IMR-90 (cell line): ENCODE data around the gene FCGR2B. TPM values are rescaled to one million over a fixed set of nuclear protein-coding genes. Genes with fewer than 3 reads are reported as not detected.

Experiments
- CHD1 ChIP-seq: IDR thresholded peaks from 2 replicates; pipeline ENCODE4 v1.6.1; 2012; ENCODE audit warnings: low read depth, low read length, improper control_type of control experiment
- MAFK ChIP-seq: IDR thresholded peaks from 2 replicates; pipeline ENCODE4 v1.6.1; 2012; ENCODE audit warnings: low read depth, low read length, improper control_type of control experiment
- RFX5 ChIP-seq: IDR thresholded peaks from 2 replicates; pipeline ENCODE4 v1.8.0; 2012; ENCODE audit warnings: low read depth, mild to moderate bottlenecking, low read length, moderate library complexity
- microRNA-seq, 2 experiments: library from miRNA; stranded (forward) in 1 of 2; unstranded in 1 of 2; fragments of 10-50 nt in 1 of 2; fragments of <30 nt in 1 of 2; gene quantifications in 1 of 2; microRNA quantifications in 1 of 2; one replicate each; pipeline versions ENCODE3 to v1.1.0; 2013 to 2020; ENCODE audit not compliant: insufficient read depth in 1 of 2, insufficient read length in 1 of 2, unreplicated experiment in 1 of 2
- polyA plus RNA-seq, 3 experiments: library from polyadenylated mRNA; depleted of rRNA; stranded (reverse); fragments of >200 nt; gene quantifications; 2 replicates each; pipeline ENCODE4 v1.2.3, GENCODE V29; 2012; ENCODE audit warnings: low replicate concordance in 1 of 3
- small RNA-seq, 5 experiments: library from RNA; depleted of rRNA; stranded (forward); fragments of <200 nt; gene quantifications; one replicate each; pipeline ENCODE3, GENCODE V24; 2012
- total RNA-seq: library from RNA; depleted of rRNA; stranded (reverse); fragments of >200 nt; gene quantifications from 2 replicates; pipeline ENCODE4 v1.2.3, GENCODE V29; 2012; rRNA removed

FCGR2B gene
- total and polyA plus RNA-seq, 2 of the 4 experiments (the other 2 are of a cell fraction): not detected

GRCh38 chr1:161727256-161727924, 64.4 kb downstream of the FCGR2B start (continued):
- TF ChIP-seq CHD1 (no peak), MAFK (no peak), RFX5 (no peak)

Small RNA genes lying within 50 kb of the gene (microRNA-seq; reads per million reads assigned to microRNA genes)
- gene RF00019 (ENCODE audit: insufficient read depth, insufficient read length): not detected

Small RNA genes lying within 50 kb of the gene (small RNA-seq; reads per million reads assigned to genes)
- 0 reads per million in 5 experiments for gene RF00019

Other genes starting within 250 kb of the FCGR2B start
- gene FCGR2A, start 157.7 kb upstream of the FCGR2B start, total RNA-seq: 0.18 and 0.28 TPM in 2 replicates
- gene FCGR2A, start 157.7 kb upstream of the FCGR2B start, polyA plus RNA-seq (2012; rRNA removed): 0.56 and 0.94 TPM in 2 replicates
- 0.54 and 0.56 TPM in 2 replicates for gene HSPA6, start 138.6 kb upstream of the FCGR2B start, total RNA-seq
- 0.50 and 0.67 TPM in 2 replicates for gene HSPA6, start 138.6 kb upstream of the FCGR2B start, polyA plus RNA-seq (2012; rRNA removed)
- not detected in 2 replicates for gene FCGR3A, start 113.3 kb upstream of the FCGR2B start, total RNA-seq
- gene FCGR3A, start 113.3 kb upstream of the FCGR2B start, polyA plus RNA-seq (2012; rRNA removed): not detected in 2 replicates
- gene FCGR3B, start 32.0 kb upstream of the FCGR2B start, total RNA-seq: not detected in 2 replicates
- gene FCGR3B, start 32.0 kb upstream of the FCGR2B start, polyA plus RNA-seq (2012; rRNA removed): not detected in 2 replicates
- 0.28 and 0.36 TPM in 2 replicates for gene FCRLA, start 44.1 kb downstream of the FCGR2B start, total RNA-seq
- gene FCRLA, start 44.1 kb downstream of the FCGR2B start, polyA plus RNA-seq (2012; rRNA removed): 0.36 and 0.46 TPM in 2 replicates
- 0.90 and 1.1 TPM in 2 replicates for gene FCRLB, start 58.4 kb downstream of the FCGR2B start, total RNA-seq
- gene FCRLB, start 58.4 kb downstream of the FCGR2B start, polyA plus RNA-seq (2012; rRNA removed): 2.2 and 2.9 TPM in 2 replicates
- 31.5 and 31.7 TPM in 2 replicates for gene DUSP12, start 86.6 kb downstream of the FCGR2B start, total RNA-seq
- 35.6 and 39.2 TPM in 2 replicates for gene DUSP12, start 86.6 kb downstream of the FCGR2B start, polyA plus RNA-seq (2012; rRNA removed)
- gene ATF6, start 103.2 kb downstream of the FCGR2B start, total RNA-seq: 17.6 and 17.8 TPM in 2 replicates
- gene ATF6, start 103.2 kb downstream of the FCGR2B start, polyA plus RNA-seq (2012; rRNA removed): 11.5 and 12.2 TPM in 2 replicates